A673 (cell line): ENCODE measurements around the gene MYRIP. TPM values are rescaled to one million over a fixed set of nuclear protein-coding genes. Genes with fewer than 3 reads are reported as not detected.

Experiments used
- BruUV-seq: library from RNA; stranded (reverse); fragments of 400-500 nt; replicated peaks from 2 replicates; lab custom pipeline; 2021; lab: Mats Ljungman, UMichigan
- CTCF ChIA-PET: fragments of 300-600 bp; sonication (Branson Sonifier 250); formaldehyde crosslinking; loops from one replicate; lab custom pipeline; 2022; ENCODE audit warnings: antibody characterized with exemption; lab: Charles Lee
- POLR2A ChIA-PET: fragments of 300-600 bp; sonication (Branson Sonifier 250); formaldehyde crosslinking; loops from one replicate; lab custom pipeline; 2022; ENCODE audit warnings: antibody characterized with exemption; ENCODE audit not compliant: low non-redundant PET; lab: Charles Lee
- DNase-seq: peaks from one replicate; pipeline ENCODE4 v3.0.0-alpha.2; 2015; ENCODE audit warnings: low spot score
- H3K27ac ChIP-seq: fragments of 200-600 bp; sonication (generic); 2 replicates; pipeline ENCODE4 v1.5.1; 2016; ENCODE audit warnings: mixed run types, low read depth, mild to moderate bottlenecking, mixed read lengths, antibody characterized with exemption, low read length; ENCODE audit not compliant: poor library complexity, severe bottlenecking
- H3K27me3 ChIP-seq: fragments of 200-600 bp; sonication (generic); replicated peaks from 2 replicates; pipeline ENCODE4 v1.6.1; 2017; ENCODE audit warnings: mixed run types, low read depth, mild to moderate bottlenecking, mixed read lengths, antibody characterized with exemption, low read length; ENCODE audit not compliant: insufficient read depth, poor library complexity
- H3K36me3 ChIP-seq: fragments of 200-600 bp; sonication (generic); 2 replicates; pipeline ENCODE4 v1.6.1; 2016; ENCODE audit warnings: mixed run types, mild to moderate bottlenecking, mixed read lengths, antibody characterized with exemption, low read length; ENCODE audit not compliant: insufficient read depth, poor library complexity, severe bottlenecking
- H3K4me1 ChIP-seq: fragments of 200-600 bp; sonication (generic); 2 replicates; pipeline ENCODE4 v1.6.1; 2017; ENCODE audit warnings: mixed run types, mild to moderate bottlenecking, mixed read lengths, antibody characterized with exemption, low read length; ENCODE audit not compliant: insufficient read depth, poor library complexity, severe bottlenecking
- H3K4me3 ChIP-seq: fragments of 200-600 bp; sonication (generic); 2 replicates; pipeline ENCODE4 v1.5.1; 2016; ENCODE audit warnings: low read depth, mixed run types, mild to moderate bottlenecking, mixed read lengths, low read length; ENCODE audit not compliant: poor library complexity, severe bottlenecking
- H3K9me3 ChIP-seq: fragments of 200-600 bp; sonication (generic); 2 replicates; pipeline ENCODE4 v1.6.1; 2016; ENCODE audit warnings: mixed run types, low read depth, mild to moderate bottlenecking, mixed read lengths, antibody characterized with exemption, low read length; ENCODE audit not compliant: poor library complexity, severe bottlenecking
- EZH2 ChIP-seq: fragments of 200-600 bp; sonication (generic); IDR thresholded peaks from 2 replicates; pipeline ENCODE4 v1.6.1; 2017; ENCODE audit warnings: borderline replicate concordance, low read depth, mild to moderate bottlenecking, mixed read lengths, antibody characterized with exemption, low read length; ENCODE audit not compliant: poor library complexity, severe bottlenecking
- intact Hi-C: fragments of 100-400 bp; cut with micrococcal nuclease; formaldehyde crosslinking; loops from one replicate; pipeline ENCODE4 v1.10.0; 2022; ENCODE audit not compliant: unreplicated experiment
- total RNA-seq: library from RNA; stranded (reverse); gene quantifications from 2 replicates; pipeline ENCODE4 v1.2.3, GENCODE V29; 2021
- TF ChIP-seq, protein P1 (sequence below): fragments of 300-800, 200-600 bp; sonication (generic); conservative IDR thresholded peaks from 2 replicates; pipeline ENCODE4 v1.5.1; 2017; ENCODE audit warnings: low read depth, mild to moderate bottlenecking, antibody characterized with exemption, low read length, moderate library complexity, mixed read lengths

Gene MYRIP
- total RNA-seq, 1 experiment from 2014 or later: not detected

DNA sequence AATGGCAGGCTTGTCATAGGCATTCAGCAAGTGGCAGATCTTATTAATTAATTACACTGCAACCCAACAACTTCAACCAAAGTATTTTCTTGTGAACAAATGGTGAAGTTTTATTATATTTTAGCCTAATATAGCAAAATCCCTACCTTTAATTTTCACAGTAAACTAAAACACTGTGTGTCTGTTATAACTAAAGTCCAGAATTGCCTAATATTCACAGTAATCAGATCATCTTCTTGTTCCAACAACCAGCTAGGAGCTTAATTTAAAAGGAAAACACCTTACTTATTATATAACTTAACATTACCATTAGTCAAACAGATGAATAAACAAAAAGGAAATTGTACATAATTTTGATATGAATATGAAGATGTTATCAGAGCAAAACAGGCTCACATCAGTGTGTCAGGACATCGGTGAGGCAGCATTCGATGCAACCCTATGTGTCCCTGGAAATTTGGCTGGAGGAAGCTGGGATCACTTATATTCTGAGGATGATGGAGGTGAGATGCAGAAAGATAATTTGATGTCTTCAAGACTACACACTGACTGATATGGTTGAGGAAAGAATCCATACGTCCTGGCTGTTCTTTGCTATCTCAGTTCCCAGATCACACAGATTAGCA is 310.8 kb downstream of the MYRIP start:
- no peaks in the 10 kb centered on the region for H3K9me3 ChIP-seq
- no peaks in the 10 kb centered on the region for H3K27me3 ChIP-seq
- ChIA-PET POLR2A (no interaction called here), CTCF (interaction anchor here (0.5 kb wide), 1 partner anchor 72 kb away, joined by 6 read pairs; no protein-coding TSS in a partner anchor)
- intact Hi-C loops: no loop called here
- H3K4me1 ChIP-seq: no peaks in the 10 kb centered on the region
- no peaks in the 10 kb centered on the region for H3K36me3 ChIP-seq
- no peak for TF ChIP-seq EZH2
- TF ChIP-seq, protein P1, sequence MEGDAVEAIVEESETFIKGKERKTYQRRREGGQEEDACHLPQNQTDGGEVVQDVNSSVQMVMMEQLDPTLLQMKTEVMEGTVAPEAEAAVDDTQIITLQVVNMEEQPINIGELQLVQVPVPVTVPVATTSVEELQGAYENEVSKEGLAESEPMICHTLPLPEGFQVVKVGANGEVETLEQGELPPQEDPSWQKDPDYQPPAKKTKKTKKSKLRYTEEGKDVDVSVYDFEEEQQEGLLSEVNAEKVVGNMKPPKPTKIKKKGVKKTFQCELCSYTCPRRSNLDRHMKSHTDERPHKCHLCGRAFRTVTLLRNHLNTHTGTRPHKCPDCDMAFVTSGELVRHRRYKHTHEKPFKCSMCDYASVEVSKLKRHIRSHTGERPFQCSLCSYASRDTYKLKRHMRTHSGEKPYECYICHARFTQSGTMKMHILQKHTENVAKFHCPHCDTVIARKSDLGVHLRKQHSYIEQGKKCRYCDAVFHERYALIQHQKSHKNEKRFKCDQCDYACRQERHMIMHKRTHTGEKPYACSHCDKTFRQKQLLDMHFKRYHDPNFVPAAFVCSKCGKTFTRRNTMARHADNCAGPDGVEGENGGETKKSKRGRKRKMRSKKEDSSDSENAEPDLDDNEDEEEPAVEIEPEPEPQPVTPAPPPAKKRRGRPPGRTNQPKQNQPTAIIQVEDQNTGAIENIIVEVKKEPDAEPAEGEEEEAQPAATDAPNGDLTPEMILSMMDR: no peak
- no peak overlapping the region for H3K27ac ChIP-seq
- H3K4me3 ChIP-seq: no peak overlapping the region
- no TSS peak for BruUV-seq
- DNase-seq: no peak

DNA sequence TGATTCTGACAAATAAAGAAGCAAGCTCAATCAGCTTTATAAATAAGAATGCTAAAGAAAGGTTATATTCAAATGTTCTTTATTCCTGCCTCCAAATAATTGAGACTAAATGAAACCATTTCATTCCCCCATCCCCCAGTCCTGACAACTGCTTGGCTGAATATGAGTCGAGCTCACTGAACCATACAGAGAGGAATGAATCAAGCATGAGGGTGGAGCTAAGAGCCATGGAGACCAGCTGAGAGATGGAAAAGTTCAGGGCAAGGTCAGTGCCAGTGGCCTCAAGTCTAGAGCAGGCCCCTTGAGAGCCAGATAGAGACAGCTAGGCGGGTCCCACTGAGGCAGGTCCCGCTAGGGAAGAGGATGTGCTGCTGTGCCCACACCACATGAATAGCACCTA is 311.4 kb downstream of the MYRIP start:
- ChIA-PET POLR2A (no interaction called here), CTCF (interaction anchor here (0.5 kb wide), 1 partner anchor 71 kb away, joined by 6 read pairs; no protein-coding TSS in a partner anchor)
- no peak for DNase-seq
- no peaks in the 10 kb centered on the region for H3K9me3 ChIP-seq
- intact Hi-C loops: no loop called here
- H3K4me1 ChIP-seq: no peaks in the 10 kb centered on the region
- H3K27me3 ChIP-seq: no peaks in the 10 kb centered on the region
- no peak for TF ChIP-seq EZH2
- TF ChIP-seq, protein P1: no peak
- H3K4me3 ChIP-seq: no peak overlapping the region
- no peaks in the 10 kb centered on the region for H3K36me3 ChIP-seq
- no peak overlapping the region for H3K27ac ChIP-seq
- no TSS peak for BruUV-seq

DNA sequence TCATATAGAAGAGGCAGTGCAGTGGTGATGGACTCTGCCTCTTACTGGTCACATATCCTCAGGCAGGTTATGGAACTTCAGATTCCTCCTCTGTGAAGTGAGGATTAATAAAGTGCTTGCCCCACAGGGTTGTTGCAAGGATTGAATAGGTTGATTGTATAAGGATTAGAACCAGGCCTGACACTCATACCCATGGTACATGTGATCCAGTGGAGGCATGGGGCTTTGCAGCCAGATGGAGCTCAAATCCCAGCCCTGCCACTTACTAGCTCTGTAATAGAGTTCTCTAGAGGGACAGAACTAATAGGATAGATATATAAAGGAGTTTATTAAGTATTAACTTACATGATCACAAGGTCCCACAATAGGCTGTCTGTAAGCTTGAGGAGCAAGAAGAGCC is 315.5 kb downstream of the MYRIP start:
- Histone ChIP-seq H3K9me3 (no peaks in the 10 kb centered on the region), H3K36me3 (no peaks in the 10 kb centered on the region), H3K4me3 (no peak overlapping the region), H3K4me1 (no peaks in the 10 kb centered on the region), H3K27ac (no peak overlapping the region), H3K27me3 (no peaks in the 10 kb centered on the region)
- ChIA-PET CTCF (no interaction called here), POLR2A (no interaction called here)
- BruUV-seq: no TSS peak
- intact Hi-C loops: no loop called here
- no peak for DNase-seq
- TF ChIP-seq, protein P1: no peak
- TF ChIP-seq EZH2: no peak
